SK-N-SH (cell line): ENCODE measurements around the gene KRT85. TPM values are rescaled to one million over a fixed set of nuclear protein-coding genes. Genes with fewer than 3 reads are reported as not detected.

Experiments
- CTCF ChIA-PET: fragments of 300-600, 350-600 bp; formaldehyde crosslinking; extraction: SDS; loops from one replicate; lab custom pipeline; 2021; lab: Yijun Ruan, JAX
- POLR2A ChIA-PET: fragments of 350-600 bp; sonication (Branson Sonifier 250); formaldehyde crosslinking; extraction: SDS; loops from one replicate; lab custom pipeline; 2020; ENCODE audit warnings: antibody characterized with exemption, inconsistent platforms; lab: Yijun Ruan, JAX
- DNase-seq: peaks from one replicate; pipeline ENCODE4 v3.0.0; 2012
- H2AFZ ChIP-seq: fragments of 200-600 bp; sonication (generic); 2 replicates; pipeline ENCODE4 v1.8.1; 2016; ENCODE audit warnings: antibody characterized with exemption, mild to moderate bottlenecking, low read depth
- H3F3A ChIP-seq: fragments of 200-600 bp; sonication (generic); replicated peaks from 2 replicates; pipeline ENCODE3; 2016; ENCODE audit warnings: antibody characterized with exemption, mild to moderate bottlenecking; ENCODE audit not compliant: insufficient read depth
- H3K27ac ChIP-seq, 2 experiments: fragments of 200-500 bp in 1 of 2; fragments of 200-600 bp in 1 of 2; sonication (Bioruptor generic) in 1 of 2; sonication (generic), shearing (Covaris generic) in 1 of 2; 2 replicates each; pipeline versions ENCODE4 v1.5.1 to v1.6.1; 2014 to 2016; ENCODE audit warnings: low read depth in 2 of 2, inconsistent platforms in 1 of 2, low read length in 1 of 2, mild to moderate bottlenecking in 1 of 2, mixed read lengths in 1 of 2
- H3K27me3 ChIP-seq: fragments of 200-600 bp; sonication (generic), shearing (Covaris generic); 2 replicates; pipeline ENCODE4 v1.6.1; 2016; ENCODE audit warnings: mixed run types; ENCODE audit not compliant: insufficient read depth
- H3K36me3 ChIP-seq, 2 experiments: fragments of 200-500 bp in 1 of 2; fragments of 200-600 bp in 1 of 2; sonication (Bioruptor generic) in 1 of 2; sonication (generic) in 1 of 2; replicated peaks in 1 of 2; 2 replicates each; pipeline versions ENCODE3 to v1.5.1; 2014 to 2016; ENCODE audit warnings: low read length in 1 of 2, mild to moderate bottlenecking in 1 of 2; ENCODE audit not compliant: insufficient read depth in 2 of 2, control insufficient read depth in 1 of 2
- H3K4me1 ChIP-seq, 2 experiments: fragments of 200-500 bp in 1 of 2; fragments of 200-600 bp in 1 of 2; sonication (Bioruptor generic) in 1 of 2; sonication (generic), shearing (Covaris generic) in 1 of 2; 2 replicates each; pipeline versions ENCODE4 v1.5.1 to v1.6.1; 2014 to 2016; ENCODE audit warnings: low read depth in 1 of 2, low read length in 1 of 2, mixed run types in 1 of 2; ENCODE audit not compliant: insufficient read depth in 2 of 2, control insufficient read depth in 1 of 2
- H3K4me2 ChIP-seq: fragments of 200-600 bp; sonication (generic), shearing (Covaris generic); 2 replicates; pipeline ENCODE4 v1.6.1; 2017; ENCODE audit warnings: mixed run types
- H3K4me3 ChIP-seq, 2 experiments: fragments of 200-500 bp in 1 of 2; fragments of 200-600 bp in 1 of 2; sonication (Bioruptor generic) in 1 of 2; sonication (generic), shearing (Covaris generic) in 1 of 2; 2 replicates each; pipeline versions ENCODE4 v1.5.1 to v1.8.1; 2014 to 2016; ENCODE audit warnings: low read depth in 2 of 2, inconsistent platforms in 1 of 2, low read length in 1 of 2, mild to moderate bottlenecking in 1 of 2, mixed read lengths in 1 of 2, moderate library complexity in 1 of 2
- H3K79me2 ChIP-seq: fragments of 200-600 bp; sonication (generic); 2 replicates; pipeline ENCODE4 v1.8.1; 2017; ENCODE audit warnings: mild to moderate bottlenecking; ENCODE audit not compliant: insufficient read depth
- H3K9ac ChIP-seq: fragments of 200-600 bp; sonication (generic); 2 replicates; pipeline ENCODE4 v1.6.1; 2017; ENCODE audit warnings: mixed run types
- H3K9me2 ChIP-seq: fragments of 200-600 bp; sonication (generic); 2 replicates; pipeline ENCODE4 v1.6.1; 2017; ENCODE audit warnings: mixed run types
- H3K9me3 ChIP-seq: fragments of 200-600 bp; sonication (generic); 2 replicates; pipeline ENCODE4 v1.6.1; 2017; ENCODE audit warnings: mixed run types, mild to moderate bottlenecking, moderate library complexity
- H4K20me1 ChIP-seq: fragments of 200-600 bp; sonication (generic); 2 replicates; pipeline ENCODE4 v1.6.1; 2017; ENCODE audit warnings: mild to moderate bottlenecking, mixed run types; ENCODE audit not compliant: insufficient read depth
- CHD2 ChIP-seq: fragments of 150-350 bp; IDR thresholded peaks from 2 replicates; pipeline ENCODE4 v1.6.1; 2018; ENCODE audit warnings: low read length; ENCODE audit not compliant: partially characterized antibody
- CTCF ChIP-seq: fragments of 200-600 bp; sonication (generic); IDR thresholded peaks from 2 replicates; pipeline ENCODE4 v1.6.1; 2017; ENCODE audit warnings: antibody characterized with exemption, mild to moderate bottlenecking, moderate library complexity
- EZH2phosphoT487 ChIP-seq: fragments of 200-600 bp; sonication (generic); IDR thresholded peaks from 2 replicates; pipeline ENCODE4 v1.6.1; 2017; ENCODE audit warnings: low read depth, mixed run types, mild to moderate bottlenecking, antibody characterized with exemption, moderate library complexity, borderline replicate concordance
- FOXJ3 ChIP-seq: sonication (generic); formaldehyde crosslinking; IDR thresholded peaks from 2 replicates; pipeline ENCODE4 v1.5.1; 2020; ENCODE audit warnings: mild to moderate bottlenecking, missing genetic modification reagents
- GABPA ChIP-seq: IDR thresholded peaks from 2 replicates; pipeline ENCODE4 v1.4.0; 2012; ENCODE audit warnings: low read depth, mild to moderate bottlenecking
- MEF2A ChIP-seq: IDR thresholded peaks from 2 replicates; pipeline ENCODE4 v1.4.0; 2012; ENCODE audit warnings: low read depth, borderline replicate concordance
- MXI1 ChIP-seq: IDR thresholded peaks from 2 replicates; pipeline ENCODE4 v1.6.1; 2012; ENCODE audit warnings: mild to moderate bottlenecking, low read depth, low read length, improper control_type of control experiment
- NFIC ChIP-seq: IDR thresholded peaks from 2 replicates; pipeline ENCODE4 v1.4.0; 2012; ENCODE audit warnings: borderline replicate concordance
- NRF1 ChIP-seq: IDR thresholded peaks from 2 replicates; pipeline ENCODE4 v1.6.1; 2012; ENCODE audit warnings: low read depth, mild to moderate bottlenecking, low read length
- POLR2AphosphoS5 ChIP-seq: IDR thresholded peaks from 2 replicates; pipeline ENCODE4 v1.6.1; 2012; ENCODE audit warnings: low read depth, low read length
- RCOR1 ChIP-seq: fragments of 150-350 bp; IDR thresholded peaks from 2 replicates; pipeline ENCODE4 v1.6.1; 2017; ENCODE audit warnings: antibody characterized with exemption, low read length
- RXRA ChIP-seq: IDR thresholded peaks from 2 replicates; pipeline ENCODE4 v1.4.0; 2012; ENCODE audit warnings: low read depth, mild to moderate bottlenecking, borderline replicate concordance
- SMC3 ChIP-seq: IDR thresholded peaks from 2 replicates; pipeline ENCODE4 v1.6.1; 2012; ENCODE audit warnings: low read depth, low read length, improper control_type of control experiment
- TAF1 ChIP-seq: IDR thresholded peaks from 2 replicates; pipeline ENCODE4 v1.6.1; 2012; ENCODE audit warnings: low read depth, mild to moderate bottlenecking, low read length, moderate library complexity, borderline replicate concordance
- USF1 ChIP-seq: IDR thresholded peaks from 2 replicates; pipeline ENCODE4 v1.4.0; 2012; ENCODE audit warnings: low read depth, borderline replicate concordance
- YY1 ChIP-seq: IDR thresholded peaks from 2 replicates; pipeline ENCODE4 v1.4.0; 2012; ENCODE audit warnings: low read depth, mild to moderate bottlenecking
- ZBTB33 ChIP-seq: IDR thresholded peaks from 2 replicates; pipeline ENCODE4 v1.4.0; 2012; ENCODE audit warnings: low read depth, borderline replicate concordance
- WGBS: methylation state at CpG from one replicate; pipeline ENCODE4 v1.1.6; 2017; ENCODE audit warnings: low lambda C conversion rate; 5-methylcytosine and 5-hydroxymethylcytosine counted together
- polyA plus RNA-seq, 3 experiments: library from polyadenylated mRNA; depleted of rRNA; stranded (reverse); fragments of >200 nt; gene quantifications; 2 replicates each; pipeline ENCODE4 v1.2.3, GENCODE V29; 2012

KRT85 gene
- polyA plus RNA-seq, 1 of the 3 experiments (the other 2 are of a cell fraction) = not detected

- TF ChIP-seq EZH2phosphoT487 (no peak), RCOR1 (no peak), USF1 (no peak), NFIC (no peak), YY1 (no peak), FOXJ3 (no peak), NRF1 (no peak), TAF1 (no peak), GABPA (no peak), POLR2AphosphoS5 (no peak)
Measured at GRCh38 chr12:52321418-52321817, 45.9 kb downstream of the KRT85 start (continued).

GRCh38 chr12:52320784-52321400, 46.4 kb downstream of the KRT85 start, which contains the start of gene KRT83:
Gene KRT83 (minus strand): TSS chr12:52321398. CDS start chr12:52321335, 63 bp downstream.
- Histone ChIP-seq H3K4me3 (no peak within 1 kb of the TSS), H3K9ac (no peak within 1 kb of the TSS), H3K27ac (no peak within 1 kb of the TSS), H4K20me1 (no peaks in the 10 kb centered on the region), H3F3A (no peaks in the 10 kb centered on the region), H3K79me2 (no peaks in the 10 kb centered on the region), H3K4me2 (no peak within 1 kb of the TSS), H3K4me1 (no peaks in the 10 kb centered on the region), H3K9me3 (no peaks in the 10 kb centered on the region), H3K27me3 (no peaks in the 10 kb centered on the region; the same call in 1 of the 2 replicates), H3K9me2 (no peaks in the 10 kb centered on the region), H2AFZ (no peak within 1 kb of the TSS), H3K36me3 (no peaks in the 10 kb centered on the region)
- TF ChIP-seq FOXJ3 (no peak), CTCF (no peak), MEF2A (no peak), ZBTB33 (no peak), RXRA (no peak), MXI1 (no peak), SMC3 (no peak), POLR2AphosphoS5 (no peak), CHD2 (no peak)
- no peak for DNase-seq
- WGBS = 87% methylated on average over 28 of the region's 35 CpGs
- ChIA-PET POLR2A (no interaction called here), CTCF (interaction anchor here (1.3 to 12.6 kb wide), 8 partner anchors 10 to 166 kb away, joined by 3 to 218 read pairs (median 5); no protein-coding TSS in a partner anchor)
